WTC11 (cell line): ENCODE data around the gene SPOCD1. TPM values are rescaled to one million over a fixed set of nuclear protein-coding genes. Genes with fewer than 3 reads are reported as not detected.

Source experiments
- ATAC-seq: fragments of 200-7000 bp; cut with Tn5 transposase; 2 replicates; pipeline ENCODE4 v1.10.0; 2021; ENCODE audit warnings: mild to moderate bottlenecking, moderate library complexity
- CTCF ChIA-PET: fragments of 300-600 bp; sonication (Branson Sonifier 250); formaldehyde crosslinking; loops from one replicate; lab custom pipeline; 2021; ENCODE audit warnings: antibody characterized with exemption; lab: Charles Lee
- POLR2A ChIA-PET: fragments of 350-600 bp; sonication (Branson Sonifier 250); formaldehyde crosslinking; loops from one replicate; lab custom pipeline; 2021; ENCODE audit warnings: antibody characterized with exemption; lab: Charles Lee
- DNase-seq: peaks from one replicate; pipeline ENCODE4 v3.0.0; 2021; ENCODE audit warnings: low spot score
- H3K27ac Mint-ChIP-seq: 2 replicates; pipeline ENCODE4 v1.8.0; 2021; ENCODE audit warnings: mixed read lengths
- H3K27me3 Mint-ChIP-seq: 2 replicates; pipeline ENCODE4 v1.8.0; 2021; ENCODE audit warnings: low read depth, mild to moderate bottlenecking, moderate library complexity, mixed read lengths
- H3K36me3 Mint-ChIP-seq: 2 replicates; pipeline ENCODE4 v1.8.0; 2021; ENCODE audit warnings: mixed read lengths
- H3K4me1 Mint-ChIP-seq: 2 replicates; pipeline ENCODE4 v1.8.0; 2022; ENCODE audit warnings: mixed read lengths
- H3K4me3 Mint-ChIP-seq: 2 replicates; pipeline ENCODE4 v1.8.0; 2021; ENCODE audit warnings: mild to moderate bottlenecking, moderate library complexity, mixed read lengths
- H3K9me3 Mint-ChIP-seq: 2 replicates; pipeline ENCODE4 v1.8.0; 2021; ENCODE audit warnings: mixed read lengths
- AR ChIP-seq: fragments of 250-450 bp; sonication (Bioruptor Pico); IDR thresholded peaks from 2 replicates; pipeline ENCODE4 v1.9.0; 2021; ENCODE audit warnings: mild to moderate bottlenecking
- ESRRA ChIP-seq: sonication (generic); formaldehyde crosslinking; IDR thresholded peaks from 2 replicates; pipeline ENCODE4 v1.8.1; 2022; ENCODE audit warnings: mild to moderate bottlenecking, missing genetic modification reagents, borderline replicate concordance
- FOXP1 ChIP-seq: sonication (generic); formaldehyde crosslinking; IDR thresholded peaks from 2 replicates; pipeline ENCODE4 v1.8.0; 2022; ENCODE audit warnings: missing genetic modification reagents, mild to moderate bottlenecking, moderate library complexity, borderline replicate concordance
- FOXP4 ChIP-seq: sonication (generic); formaldehyde crosslinking; IDR thresholded peaks from 2 replicates; pipeline ENCODE4 v1.8.0; 2022; ENCODE audit warnings: mild to moderate bottlenecking, missing genetic modification reagents
- GRHL2 ChIP-seq: fragments of 250-450 bp; sonication (Bioruptor Pico); IDR thresholded peaks from 2 replicates; pipeline ENCODE4 v1.8.0; 2022; ENCODE audit warnings: mild to moderate bottlenecking, moderate library complexity; ENCODE audit not compliant: insufficient replicate concordance, severe bottlenecking
- SMAD4 ChIP-seq: sonication (generic); formaldehyde crosslinking; IDR thresholded peaks from 2 replicates; pipeline ENCODE4 v1.8.0; 2022; ENCODE audit warnings: mild to moderate bottlenecking, missing genetic modification reagents
- TP53 ChIP-seq: sonication (generic); formaldehyde crosslinking; IDR thresholded peaks from 2 replicates; pipeline ENCODE4 v1.8.1; 2023; ENCODE audit warnings: mild to moderate bottlenecking, missing genetic modification reagents
- ZBTB21 ChIP-seq: sonication (generic); formaldehyde crosslinking; IDR thresholded peaks from 2 replicates; pipeline ENCODE4 v1.8.1; 2023; ENCODE audit warnings: mild to moderate bottlenecking, missing genetic modification reagents, borderline replicate concordance
- ZNF281 ChIP-seq: sonication (generic); formaldehyde crosslinking; IDR thresholded peaks from 2 replicates; pipeline ENCODE4 v1.8.0; 2023; ENCODE audit warnings: mild to moderate bottlenecking, missing genetic modification reagents
- ZNF396 ChIP-seq: fragments of 250-450 bp; sonication (Bioruptor Pico); IDR thresholded peaks from 2 replicates; pipeline ENCODE4 v1.8.0; 2021; ENCODE audit warnings: mild to moderate bottlenecking, moderate library complexity, borderline replicate concordance
- ZNF512 ChIP-seq: sonication (generic); formaldehyde crosslinking; IDR thresholded peaks from 2 replicates; pipeline ENCODE4 v1.8.1; 2022; ENCODE audit warnings: missing genetic modification reagents, borderline replicate concordance
- total RNA-seq: library from RNA; stranded (reverse); gene quantifications from 3 replicates; pipeline ENCODE4 v1.2.3, GENCODE V29; 2021
- TF ChIP-seq, protein P1 (sequence below): sonication (generic); formaldehyde crosslinking; IDR thresholded peaks from 2 replicates; pipeline ENCODE4 v1.8.1; 2023; ENCODE audit warnings: mild to moderate bottlenecking, missing genetic modification reagents, moderate library complexity
- TF ChIP-seq, protein P2 (sequence below): sonication (generic); formaldehyde crosslinking; IDR thresholded peaks from 2 replicates; pipeline ENCODE4 v1.8.0; 2023; ENCODE audit warnings: missing genetic modification reagents

SPOCD1 gene
- total RNA-seq, 1 experiment from 2014 or later, result 3.0 TPM

GRCh38 chr1:31753707-31754349 is 62.0 kb downstream of the SPOCD1 start (continued):
- no peak for TF ChIP-seq ZNF512 (CRISPR knock-in tag)
- TF ChIP-seq, protein P1, sequence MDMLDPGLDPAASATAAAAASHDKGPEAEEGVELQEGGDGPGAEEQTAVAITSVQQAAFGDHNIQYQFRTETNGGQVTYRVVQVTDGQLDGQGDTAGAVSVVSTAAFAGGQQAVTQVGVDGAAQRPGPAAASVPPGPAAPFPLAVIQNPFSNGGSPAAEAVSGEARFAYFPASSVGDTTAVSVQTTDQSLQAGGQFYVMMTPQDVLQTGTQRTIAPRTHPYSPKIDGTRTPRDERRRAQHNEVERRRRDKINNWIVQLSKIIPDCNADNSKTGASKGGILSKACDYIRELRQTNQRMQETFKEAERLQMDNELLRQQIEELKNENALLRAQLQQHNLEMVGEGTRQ (CRISPR knock-in tag), result no peak
- no peak for TF ChIP-seq ZBTB21 (CRISPR knock-in tag)
- TF ChIP-seq AR, result no peak
- TF ChIP-seq, protein P2, sequence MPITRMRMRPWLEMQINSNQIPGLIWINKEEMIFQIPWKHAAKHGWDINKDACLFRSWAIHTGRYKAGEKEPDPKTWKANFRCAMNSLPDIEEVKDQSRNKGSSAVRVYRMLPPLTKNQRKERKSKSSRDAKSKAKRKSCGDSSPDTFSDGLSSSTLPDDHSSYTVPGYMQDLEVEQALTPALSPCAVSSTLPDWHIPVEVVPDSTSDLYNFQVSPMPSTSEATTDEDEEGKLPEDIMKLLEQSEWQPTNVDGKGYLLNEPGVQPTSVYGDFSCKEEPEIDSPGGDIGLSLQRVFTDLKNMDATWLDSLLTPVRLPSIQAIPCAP (CRISPR knock-in tag), result no peak

DNA sequence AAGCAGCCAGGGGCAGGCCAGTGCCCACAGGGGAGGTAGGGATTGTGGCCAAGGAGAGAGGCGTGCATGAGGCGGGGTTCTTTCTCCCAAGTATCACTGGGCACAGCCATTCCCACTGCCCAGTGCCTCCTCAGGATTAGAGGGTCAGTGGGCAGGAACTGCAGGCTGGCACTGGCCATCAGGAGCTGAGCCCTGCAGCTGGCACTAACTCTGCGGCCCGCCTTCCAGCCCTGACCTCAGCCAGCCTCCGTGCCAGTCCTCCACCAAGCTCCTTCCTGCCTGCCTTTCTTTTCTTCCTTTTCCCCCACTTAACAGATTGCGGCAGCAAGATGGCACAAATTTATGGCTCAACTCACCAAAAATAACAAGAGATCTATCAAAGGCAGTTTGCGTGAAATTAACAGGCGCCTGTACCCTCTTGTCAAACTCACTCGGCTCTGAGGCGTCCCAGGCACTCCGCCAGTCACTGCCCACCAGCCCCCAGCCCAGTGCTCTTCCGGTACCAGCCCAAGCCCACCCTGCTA is 62.8 kb downstream of the SPOCD1 start:
- Mint-ChIP-seq H3K4me1 (peaks cover 41% of the 10 kb centered on the region), H3K36me3 (no peaks in the 10 kb centered on the region), H3K4me3 (no peak overlapping the region), H3K27ac (peak overlapping the region; percentile 41; the same call in 1 of the 2 replicates), H3K27me3 (no peaks in the 10 kb centered on the region; the same call in 1 of the 2 replicates), H3K9me3 (no peaks in the 10 kb centered on the region)
- DNase-seq, result no peak
- ChIA-PET POLR2A (no interaction called here), CTCF (interaction anchor here (0.9 to 14.7 kb wide), 6 partner anchors 8 to 83 kb away, joined by 3 to 179 read pairs (median 12); partner anchors contain the start of genes ADGRB2 and SPOCD1)
- no peak for ATAC-seq
- TF ChIP-seq ZNF396 (CRISPR knock-in tag) (no peak), FOXP1 (CRISPR knock-in tag) (no peak), SMAD4 (CRISPR knock-in tag) (no peak)

- POLR2A ChIA-PET, result no interaction called here
- CTCF ChIA-PET, result interaction anchor here (1.7 to 14.7 kb wide), 5 partner anchors 8 to 82 kb away, joined by 5 to 179 read pairs (median 13); partner anchors contain the start of gene ADGRB2
- peak; percentile 71 for ATAC-seq
- Mint-ChIP-seq H3K27ac (0 out of 2 replicates have a peak overlapping the region, but pooled peaks have one; percentile 57), H3K4me3 (no peak overlapping the region), H3K36me3 (no peaks in the 10 kb centered on the region), H3K4me1 (peaks cover 43% of the 10 kb centered on the region), H3K9me3 (no peaks in the 10 kb centered on the region), H3K27me3 (no peaks in the 10 kb centered on the region; the same call in 1 of the 2 replicates)
- TF ChIP-seq FOXP4 (CRISPR knock-in tag) (no peak), ZNF281 (peak; percentile 64; the same call in 1 of the 2 replicates), GRHL2 (CRISPR knock-in tag) (no peak), SMAD4 (CRISPR knock-in tag) (no peak), TP53 (CRISPR knock-in tag) (no peak), ESRRA (CRISPR knock-in tag) (no peak), ZBTB21 (CRISPR knock-in tag) (no peak)
- DNase-seq, result no peak
Measured at GRCh38 chr1:31752258-31752657, 63.6 kb downstream of the SPOCD1 start.
